GM23338 (cell line): ENCODE results near the gene CRYBA1. TPM values are rescaled to one million over a fixed set of nuclear protein-coding genes. Genes with fewer than 3 reads are reported as not detected.

Source experiments
- ATAC-seq: fragments of 200-7000 bp; cut with Tn5 transposase; 3 replicates; pipeline ENCODE4 v1.9.1; 2020
- DNase-seq: peaks from one replicate; pipeline ENCODE4 v3.0.0-alpha.2; 2015; ENCODE audit warnings: low spot score
- H2AFZ ChIP-seq: fragments of 200-600 bp; sonication (generic); 2 replicates; pipeline ENCODE4 v1.8.0; 2016; ENCODE audit warnings: antibody characterized with exemption, mild to moderate bottlenecking, moderate library complexity
- H3F3A ChIP-seq: fragments of 200-600 bp; sonication (generic); replicated peaks from 2 replicates; pipeline ENCODE4 v1.8.0; 2017; ENCODE audit warnings: antibody characterized with exemption, mixed run types, low read depth
- H3K27ac ChIP-seq: fragments of 200-600 bp; sonication (generic); 2 replicates; pipeline ENCODE4 v1.6.1; 2016; ENCODE audit warnings: low read depth
- H3K27me3 ChIP-seq: fragments of 200-600 bp; sonication (generic); 2 replicates; pipeline ENCODE4 v1.8.0; 2016; ENCODE audit warnings: mild to moderate bottlenecking, mixed run types, moderate library complexity; ENCODE audit not compliant: insufficient read depth
- H3K36me3 ChIP-seq: fragments of 200-600 bp; sonication (generic); 2 replicates; pipeline ENCODE4 v1.8.0; 2016; ENCODE audit warnings: mild to moderate bottlenecking; ENCODE audit not compliant: insufficient read depth
- H3K4me1 ChIP-seq: fragments of 200-600 bp; sonication (generic); 2 replicates; pipeline ENCODE4 v1.8.0; 2016; ENCODE audit warnings: mild to moderate bottlenecking, moderate library complexity; ENCODE audit not compliant: insufficient read depth
- H3K4me2 ChIP-seq: fragments of 200-600 bp; sonication (generic); 2 replicates; pipeline ENCODE4 v1.7.1; 2017; ENCODE audit warnings: mixed run types
- H3K4me3 ChIP-seq: fragments of 200-600 bp; sonication (generic); 2 replicates; pipeline ENCODE4 v1.6.1; 2016; ENCODE audit warnings: mixed run types
- H3K79me2 ChIP-seq: fragments of 200-600 bp; sonication (generic); replicated peaks from 2 replicates; pipeline ENCODE4 v1.8.0; 2017; ENCODE audit warnings: mild to moderate bottlenecking; ENCODE audit not compliant: insufficient read depth
- H3K9me2 ChIP-seq: fragments of 200-600 bp; sonication (generic); 2 replicates; pipeline ENCODE4 v1.8.0; 2017; ENCODE audit not compliant: insufficient read depth
- H4K20me1 ChIP-seq: fragments of 200-600 bp; sonication (generic); replicated peaks from 2 replicates; pipeline ENCODE4 v1.8.0; 2017; ENCODE audit warnings: mild to moderate bottlenecking; ENCODE audit not compliant: insufficient read depth
- H3K27ac Mint-ChIP-seq: 2 replicates; pipeline ENCODE4 v1.8.0; 2020; ENCODE audit warnings: inconsistent platforms, mild to moderate bottlenecking, moderate library complexity, mixed read lengths
- H3K27me3 Mint-ChIP-seq: 3 replicates; pipeline ENCODE4 v1.8.0; 2022; ENCODE audit warnings: low read depth, mild to moderate bottlenecking, moderate library complexity, mixed read lengths, inconsistent platforms; ENCODE audit not compliant: insufficient read depth, poor library complexity
- H3K36me3 Mint-ChIP-seq: 3 replicates; pipeline ENCODE4 v1.8.0; 2021; ENCODE audit warnings: low read depth, mild to moderate bottlenecking, inconsistent platforms, moderate library complexity, mixed read lengths
- H3K4me1 Mint-ChIP-seq: 3 replicates; pipeline ENCODE4 v1.8.0; 2020; ENCODE audit warnings: mild to moderate bottlenecking, inconsistent platforms, mixed read lengths
- H3K4me3 Mint-ChIP-seq: 3 replicates; pipeline ENCODE4 v1.8.0; 2021; ENCODE audit warnings: moderate library complexity, mild to moderate bottlenecking, inconsistent platforms, mixed read lengths
- H3K9me3 Mint-ChIP-seq: 3 replicates; pipeline ENCODE4 v1.8.0; 2020; ENCODE audit warnings: moderate library complexity, mild to moderate bottlenecking, inconsistent platforms, mixed read lengths
- EZH2phosphoT487 ChIP-seq: fragments of 200-600 bp; sonication (generic); IDR thresholded peaks from one replicate; pipeline ENCODE4 v1.8.1; 2018; ENCODE audit warnings: antibody characterized with exemption; ENCODE audit not compliant: unreplicated experiment
- JUNB ChIP-seq: IDR thresholded peaks from one replicate; pipeline ENCODE4 v1.6.1; 2016; ENCODE audit warnings: antibody characterized with exemption; ENCODE audit not compliant: unreplicated experiment
- NANOG ChIP-seq: IDR thresholded peaks from 2 replicates; pipeline ENCODE4 v1.6.1; 2016; ENCODE audit warnings: antibody characterized with exemption, borderline replicate concordance
- POLR2AphosphoS5 ChIP-seq: IDR thresholded peaks from 2 replicates; pipeline ENCODE4 v1.6.1; 2016; ENCODE audit warnings: antibody characterized with exemption, low read depth
- STAT1 ChIP-seq: IDR thresholded peaks from one replicate; pipeline ENCODE4 v1.6.1; 2016; ENCODE audit warnings: antibody characterized with exemption; ENCODE audit not compliant: unreplicated experiment
- ZNF114 ChIP-seq: fragments of 250-450 bp; sonication (Bioruptor Pico); IDR thresholded peaks from 2 replicates; pipeline ENCODE4 v1.5.0; 2020; ENCODE audit warnings: mild to moderate bottlenecking, moderate library complexity
- ZNF331 ChIP-seq: fragments of 250-450 bp; sonication (Bioruptor Pico); IDR thresholded peaks from 2 replicates; pipeline ENCODE4 v1.5.0; 2020; ENCODE audit warnings: low read depth, mild to moderate bottlenecking, moderate library complexity
- polyA plus RNA-seq: library from polyadenylated mRNA; unstranded; fragments of >200 nt; fragmentation: Nextera tagmentation; extraction: Ambion mirVana; gene quantifications from 2 replicates; pipeline ENCODE4 v1.2.1, GENCODE V29; 2016
- total RNA-seq: library from RNA; depleted of rRNA; stranded (reverse); fragments of >200 nt; shearing (Covaris generic); gene quantifications from 2 replicates; pipeline ENCODE4 v1.2.3, GENCODE V29; 2014
- TF ChIP-seq, protein P1 (sequence below), 2 experiments: fragments of 200-600 bp in 1 of 2; sonication (generic) in 1 of 2; conservative IDR thresholded peaks; 2 replicates each; pipeline versions ENCODE4 v1.5.1 to v1.6.1; 2016 to 2017; ENCODE audit warnings: antibody characterized with exemption in 2 of 2, low read depth in 2 of 2, mild to moderate bottlenecking in 2 of 2, moderate library complexity in 1 of 2
- TF ChIP-seq, protein P2 (sequence below): fragments of 250-450 bp; sonication (Bioruptor Pico); IDR thresholded peaks from 2 replicates; pipeline ENCODE4 v1.5.0; 2020; ENCODE audit warnings: mild to moderate bottlenecking, moderate library complexity
- TF ChIP-seq, protein P3 (sequence below): IDR thresholded peaks from 2 replicates; pipeline ENCODE4 v1.6.1; 2016; ENCODE audit warnings: antibody characterized with exemption
- TF ChIP-seq, protein P4 (sequence below): IDR thresholded peaks from one replicate; pipeline ENCODE4 v1.6.1; 2018; ENCODE audit warnings: antibody characterized with exemption; ENCODE audit not compliant: unreplicated experiment

The CRYBA1 gene
- total and polyA plus RNA-seq, 2 experiments from 2014 or later = not detected

DNA sequence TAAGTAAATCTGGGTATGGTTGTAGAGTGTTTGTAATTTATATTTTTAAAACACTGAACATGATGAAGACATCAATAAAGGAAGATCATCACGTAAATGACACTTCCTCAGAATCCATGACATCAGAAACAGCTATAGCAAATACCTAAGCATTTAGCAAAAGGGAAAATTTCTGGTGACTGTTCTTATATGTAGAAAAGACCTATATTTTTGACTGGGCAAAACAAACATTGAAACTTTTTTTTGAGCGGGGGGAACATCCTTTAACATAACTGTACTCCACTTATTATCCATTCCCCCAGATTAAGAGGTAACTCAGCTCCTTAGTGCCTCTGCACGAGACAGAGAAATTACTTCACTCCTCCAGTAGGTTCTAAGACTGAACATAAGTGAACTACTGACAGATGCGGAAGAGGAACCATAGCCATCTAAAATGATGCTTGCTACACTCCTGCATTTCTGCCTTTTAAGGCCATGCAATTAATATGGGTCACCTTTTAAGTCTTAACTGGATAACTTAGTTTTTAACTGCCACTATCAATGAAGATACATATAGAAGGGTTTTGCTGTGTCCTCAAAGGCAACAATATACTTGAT, 9.4 kb downstream of the CRYBA1 start:
- peaks cover 11% of the 10 kb centered on the region for H3K79me2 ChIP-seq

More for the DNA sequence above, 9.4 kb downstream of the CRYBA1 start:
- TF ChIP-seq EZH2phosphoT487 (no peak), ZNF114 (CRISPR knock-in tag) (no peak), JUNB (no peak), STAT1 (no peak), POLR2AphosphoS5 (no peak), ZNF331 (no peak), NANOG (no peak)
- TF ChIP-seq, protein P1, sequence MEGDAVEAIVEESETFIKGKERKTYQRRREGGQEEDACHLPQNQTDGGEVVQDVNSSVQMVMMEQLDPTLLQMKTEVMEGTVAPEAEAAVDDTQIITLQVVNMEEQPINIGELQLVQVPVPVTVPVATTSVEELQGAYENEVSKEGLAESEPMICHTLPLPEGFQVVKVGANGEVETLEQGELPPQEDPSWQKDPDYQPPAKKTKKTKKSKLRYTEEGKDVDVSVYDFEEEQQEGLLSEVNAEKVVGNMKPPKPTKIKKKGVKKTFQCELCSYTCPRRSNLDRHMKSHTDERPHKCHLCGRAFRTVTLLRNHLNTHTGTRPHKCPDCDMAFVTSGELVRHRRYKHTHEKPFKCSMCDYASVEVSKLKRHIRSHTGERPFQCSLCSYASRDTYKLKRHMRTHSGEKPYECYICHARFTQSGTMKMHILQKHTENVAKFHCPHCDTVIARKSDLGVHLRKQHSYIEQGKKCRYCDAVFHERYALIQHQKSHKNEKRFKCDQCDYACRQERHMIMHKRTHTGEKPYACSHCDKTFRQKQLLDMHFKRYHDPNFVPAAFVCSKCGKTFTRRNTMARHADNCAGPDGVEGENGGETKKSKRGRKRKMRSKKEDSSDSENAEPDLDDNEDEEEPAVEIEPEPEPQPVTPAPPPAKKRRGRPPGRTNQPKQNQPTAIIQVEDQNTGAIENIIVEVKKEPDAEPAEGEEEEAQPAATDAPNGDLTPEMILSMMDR (conservative IDR thresholded peaks at IDR 0.05; ENCODE audit: low read depth in 2 of 2) = no peak
- TF ChIP-seq, protein P2, sequence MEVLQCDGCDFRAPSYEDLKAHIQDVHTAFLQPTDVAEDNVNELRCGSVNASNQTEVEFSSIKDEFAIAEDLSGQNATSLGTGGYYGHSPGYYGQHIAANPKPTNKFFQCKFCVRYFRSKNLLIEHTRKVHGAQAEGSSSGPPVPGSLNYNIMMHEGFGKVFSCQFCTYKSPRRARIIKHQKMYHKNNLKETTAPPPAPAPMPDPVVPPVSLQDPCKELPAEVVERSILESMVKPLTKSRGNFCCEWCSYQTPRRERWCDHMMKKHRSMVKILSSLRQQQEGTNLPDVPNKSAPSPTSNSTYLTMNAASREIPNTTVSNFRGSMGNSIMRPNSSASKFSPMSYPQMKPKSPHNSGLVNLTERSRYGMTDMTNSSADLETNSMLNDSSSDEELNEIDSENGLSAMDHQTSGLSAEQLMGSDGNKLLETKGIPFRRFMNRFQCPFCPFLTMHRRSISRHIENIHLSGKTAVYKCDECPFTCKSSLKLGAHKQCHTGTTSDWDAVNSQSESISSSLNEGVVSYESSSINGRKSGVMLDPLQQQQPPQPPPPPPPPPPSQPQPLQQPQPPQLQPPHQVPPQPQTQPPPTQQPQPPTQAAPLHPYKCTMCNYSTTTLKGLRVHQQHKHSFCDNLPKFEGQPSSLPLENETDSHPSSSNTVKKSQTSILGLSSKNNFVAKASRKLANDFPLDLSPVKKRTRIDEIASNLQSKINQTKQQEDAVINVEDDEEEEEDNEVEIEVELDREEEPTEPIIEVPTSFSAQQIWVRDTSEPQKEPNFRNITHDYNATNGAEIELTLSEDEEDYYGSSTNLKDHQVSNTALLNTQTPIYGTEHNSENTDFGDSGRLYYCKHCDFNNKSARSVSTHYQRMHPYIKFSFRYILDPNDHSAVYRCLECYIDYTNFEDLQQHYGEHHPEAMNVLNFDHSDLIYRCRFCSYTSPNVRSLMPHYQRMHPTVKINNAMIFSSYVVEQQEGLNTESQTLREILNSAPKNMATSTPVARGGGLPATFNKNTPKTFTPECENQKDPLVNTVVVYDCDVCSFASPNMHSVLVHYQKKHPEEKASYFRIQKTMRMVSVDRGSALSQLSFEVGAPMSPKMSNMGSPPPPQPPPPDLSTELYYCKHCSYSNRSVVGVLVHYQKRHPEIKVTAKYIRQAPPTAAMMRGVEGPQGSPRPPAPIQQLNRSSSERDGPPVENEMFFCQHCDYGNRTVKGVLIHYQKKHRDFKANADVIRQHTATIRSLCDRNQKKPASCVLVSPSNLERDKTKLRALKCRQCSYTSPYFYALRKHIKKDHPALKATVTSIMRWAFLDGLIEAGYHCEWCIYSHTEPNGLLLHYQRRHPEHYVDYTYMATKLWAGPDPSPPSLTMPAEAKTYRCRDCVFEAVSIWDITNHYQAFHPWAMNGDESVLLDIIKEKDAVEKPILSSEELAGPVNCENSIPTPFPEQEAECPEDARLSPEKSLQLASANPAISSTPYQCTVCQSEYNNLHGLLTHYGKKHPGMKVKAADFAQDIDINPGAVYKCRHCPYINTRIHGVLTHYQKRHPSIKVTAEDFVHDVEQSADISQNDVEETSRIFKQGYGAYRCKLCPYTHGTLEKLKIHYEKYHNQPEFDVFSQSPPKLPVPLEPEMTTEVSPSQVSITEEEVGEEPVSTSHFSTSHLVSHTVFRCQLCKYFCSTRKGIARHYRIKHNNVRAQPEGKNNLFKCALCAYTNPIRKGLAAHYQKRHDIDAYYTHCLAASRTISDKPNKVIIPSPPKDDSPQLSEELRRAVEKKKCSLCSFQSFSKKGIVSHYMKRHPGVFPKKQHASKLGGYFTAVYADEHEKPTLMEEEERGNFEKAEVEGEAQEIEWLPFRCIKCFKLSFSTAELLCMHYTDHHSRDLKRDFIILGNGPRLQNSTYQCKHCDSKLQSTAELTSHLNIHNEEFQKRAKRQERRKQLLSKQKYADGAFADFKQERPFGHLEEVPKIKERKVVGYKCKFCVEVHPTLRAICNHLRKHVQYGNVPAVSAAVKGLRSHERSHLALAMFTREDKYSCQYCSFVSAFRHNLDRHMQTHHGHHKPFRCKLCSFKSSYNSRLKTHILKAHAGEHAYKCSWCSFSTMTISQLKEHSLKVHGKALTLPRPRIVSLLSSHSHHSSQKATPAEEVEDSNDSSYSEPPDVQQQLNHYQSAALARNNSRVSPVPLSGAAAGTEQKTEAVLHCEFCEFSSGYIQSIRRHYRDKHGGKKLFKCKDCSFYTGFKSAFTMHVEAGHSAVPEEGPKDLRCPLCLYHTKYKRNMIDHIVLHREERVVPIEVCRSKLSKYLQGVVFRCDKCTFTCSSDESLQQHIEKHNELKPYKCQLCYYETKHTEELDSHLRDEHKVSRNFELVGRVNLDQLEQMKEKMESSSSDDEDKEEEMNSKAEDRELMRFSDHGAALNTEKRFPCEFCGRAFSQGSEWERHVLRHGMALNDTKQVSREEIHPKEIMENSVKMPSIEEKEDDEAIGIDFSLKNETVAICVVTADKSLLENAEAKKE (CRISPR knock-in tag) = no peak
- TF ChIP-seq, protein P3, sequence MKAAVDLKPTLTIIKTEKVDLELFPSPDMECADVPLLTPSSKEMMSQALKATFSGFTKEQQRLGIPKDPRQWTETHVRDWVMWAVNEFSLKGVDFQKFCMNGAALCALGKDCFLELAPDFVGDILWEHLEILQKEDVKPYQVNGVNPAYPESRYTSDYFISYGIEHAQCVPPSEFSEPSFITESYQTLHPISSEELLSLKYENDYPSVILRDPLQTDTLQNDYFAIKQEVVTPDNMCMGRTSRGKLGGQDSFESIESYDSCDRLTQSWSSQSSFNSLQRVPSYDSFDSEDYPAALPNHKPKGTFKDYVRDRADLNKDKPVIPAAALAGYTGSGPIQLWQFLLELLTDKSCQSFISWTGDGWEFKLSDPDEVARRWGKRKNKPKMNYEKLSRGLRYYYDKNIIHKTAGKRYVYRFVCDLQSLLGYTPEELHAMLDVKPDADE = no peak
- TF ChIP-seq, protein P4, sequence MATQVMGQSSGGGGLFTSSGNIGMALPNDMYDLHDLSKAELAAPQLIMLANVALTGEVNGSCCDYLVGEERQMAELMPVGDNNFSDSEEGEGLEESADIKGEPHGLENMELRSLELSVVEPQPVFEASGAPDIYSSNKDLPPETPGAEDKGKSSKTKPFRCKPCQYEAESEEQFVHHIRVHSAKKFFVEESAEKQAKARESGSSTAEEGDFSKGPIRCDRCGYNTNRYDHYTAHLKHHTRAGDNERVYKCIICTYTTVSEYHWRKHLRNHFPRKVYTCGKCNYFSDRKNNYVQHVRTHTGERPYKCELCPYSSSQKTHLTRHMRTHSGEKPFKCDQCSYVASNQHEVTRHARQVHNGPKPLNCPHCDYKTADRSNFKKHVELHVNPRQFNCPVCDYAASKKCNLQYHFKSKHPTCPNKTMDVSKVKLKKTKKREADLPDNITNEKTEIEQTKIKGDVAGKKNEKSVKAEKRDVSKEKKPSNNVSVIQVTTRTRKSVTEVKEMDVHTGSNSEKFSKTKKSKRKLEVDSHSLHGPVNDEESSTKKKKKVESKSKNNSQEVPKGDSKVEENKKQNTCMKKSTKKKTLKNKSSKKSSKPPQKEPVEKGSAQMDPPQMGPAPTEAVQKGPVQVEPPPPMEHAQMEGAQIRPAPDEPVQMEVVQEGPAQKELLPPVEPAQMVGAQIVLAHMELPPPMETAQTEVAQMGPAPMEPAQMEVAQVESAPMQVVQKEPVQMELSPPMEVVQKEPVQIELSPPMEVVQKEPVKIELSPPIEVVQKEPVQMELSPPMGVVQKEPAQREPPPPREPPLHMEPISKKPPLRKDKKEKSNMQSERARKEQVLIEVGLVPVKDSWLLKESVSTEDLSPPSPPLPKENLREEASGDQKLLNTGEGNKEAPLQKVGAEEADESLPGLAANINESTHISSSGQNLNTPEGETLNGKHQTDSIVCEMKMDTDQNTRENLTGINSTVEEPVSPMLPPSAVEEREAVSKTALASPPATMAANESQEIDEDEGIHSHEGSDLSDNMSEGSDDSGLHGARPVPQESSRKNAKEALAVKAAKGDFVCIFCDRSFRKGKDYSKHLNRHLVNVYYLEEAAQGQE = no peak
- H3F3A ChIP-seq = peaks cover 3% of the 10 kb centered on the region; the same call in 1 of the 2 replicates
- no peak for ATAC-seq
- H3K4me1 ChIP-seq = peaks cover 11% of the 10 kb centered on the region; the same call in 1 of the 2 replicates
- Mint-ChIP-seq H3K9me3 (no peaks in the 10 kb centered on the region), H3K36me3 (peaks cover 16% of the 10 kb centered on the region; the same call in 2 of the 3 replicates), H3K27me3 (peaks cover 3% of the 10 kb centered on the region), H3K27ac (no peak overlapping the region), H3K4me1 (peaks cover 3% of the 10 kb centered on the region; the same call in 2 of the 3 replicates), H3K4me3 (no peak overlapping the region)
- no peaks in the 10 kb centered on the region for H3K9me2 ChIP-seq
- no peak overlapping the region for H3K4me2 ChIP-seq
- H3K36me3 ChIP-seq = no peaks in the 10 kb centered on the region; the same call in 1 of the 2 replicates
- no peak for DNase-seq
- H3K27ac ChIP-seq = no peak overlapping the region
- no peak overlapping the region for H3K4me3 ChIP-seq
- H4K20me1 ChIP-seq = peaks cover 22% of the 10 kb centered on the region
- no peak overlapping the region for H2AFZ ChIP-seq
- no peaks in the 10 kb centered on the region for H3K27me3 ChIP-seq
